Fibroblast of villous mesenchyme (primary cell): ENCODE measurements around the gene PATJ. TPM values are rescaled to one million over a fixed set of nuclear protein-coding genes. Genes with fewer than 3 reads are reported as not detected.
A peak's percentile ranks its signal among the peaks of the same experiment; 100 is the strongest.
"Not testable (repeated sequence)": the region's sequence is repeated elsewhere in the genome, so short reads cannot be mapped to it uniquely, and the experiment has no call there.

Experiments
- DNase-seq: peaks from one replicate; pipeline ENCODE4 v3.0.0-alpha.2; 2010; ENCODE audit warnings: low read depth
- H3K4me3 ChIP-seq: 2 replicates; pipeline ENCODE4 v1.5.1; 2011; ENCODE audit warnings: low read depth, mild to moderate bottlenecking, low read length
- CTCF ChIP-seq: IDR thresholded peaks from 2 replicates; pipeline ENCODE4 v1.5.1; 2012; ENCODE audit warnings: low read depth, mild to moderate bottlenecking, low read length; ENCODE audit not compliant: insufficient read depth
- total RNA-seq: library from RNA; depleted of rRNA; stranded (reverse); fragments of >200 nt; gene quantifications from 2 replicates; pipeline ENCODE4 v1.2.3, GENCODE V29; 2012

PATJ gene
- 6.8 and 9.5 TPM in 2 replicates for total RNA-seq

- no peak for TF ChIP-seq CTCF
- H3K4me3 ChIP-seq, result peak within 1 kb of the TSS; percentile 64
- DNase-seq, result peak; percentile 6
Measured at GRCh38 chr1:61741711-61742619, at the start of gene PATJ. PATJ (plus strand) TSS chr1:61742480; CDS start chr1:61762893, 20,413 bp downstream.

GRCh38 chr1:61699911-61700851 lies 42.1 kb upstream of the PATJ start:
- peak; percentile 59 for DNase-seq
- H3K4me3 ChIP-seq, result no peak overlapping the region
- TF ChIP-seq CTCF, result no peak

- DNase-seq, result peak; percentile 38
Measured at GRCh38 chr1:61708953-61709907, 33.0 kb upstream of the PATJ start.

GRCh38 chr1:61709908-61710289 lies 32.4 kb upstream of the PATJ start:
- TF ChIP-seq CTCF, result no peak
- no peak for DNase-seq
- no peak overlapping the region for H3K4me3 ChIP-seq

More at GRCh38 chr1:61708953-61709907, 33.0 kb upstream of the PATJ start:
- H3K4me3 ChIP-seq, result no peak overlapping the region
- no peak for TF ChIP-seq CTCF

- peak; percentile 16 for DNase-seq
- H3K4me3 ChIP-seq, result not testable (repeated sequence)
Measured at GRCh38 chr1:61711257-61711656, 31.0 kb upstream of the PATJ start.

GRCh38 chr1:61711969-61712368 lies 30.3 kb upstream of the PATJ start:
- H3K4me3 ChIP-seq, result no peak overlapping the region
- TF ChIP-seq CTCF, result no peak
- no peak for DNase-seq

- not testable (repeated sequence) for DNase-seq, H3K4me3 ChIP-seq
Measured at GRCh38 chr1:61718996-61719663, 23.1 kb upstream of the PATJ start.
